ENCODE measurements around the gene KLHL40. TPM values are rescaled to one million over a fixed set of nuclear protein-coding genes. Genes with fewer than 3 reads are reported as not detected.

Gene KLHL40
- total RNA-seq, 4 donors from 2014 or later: not detected

DNA sequence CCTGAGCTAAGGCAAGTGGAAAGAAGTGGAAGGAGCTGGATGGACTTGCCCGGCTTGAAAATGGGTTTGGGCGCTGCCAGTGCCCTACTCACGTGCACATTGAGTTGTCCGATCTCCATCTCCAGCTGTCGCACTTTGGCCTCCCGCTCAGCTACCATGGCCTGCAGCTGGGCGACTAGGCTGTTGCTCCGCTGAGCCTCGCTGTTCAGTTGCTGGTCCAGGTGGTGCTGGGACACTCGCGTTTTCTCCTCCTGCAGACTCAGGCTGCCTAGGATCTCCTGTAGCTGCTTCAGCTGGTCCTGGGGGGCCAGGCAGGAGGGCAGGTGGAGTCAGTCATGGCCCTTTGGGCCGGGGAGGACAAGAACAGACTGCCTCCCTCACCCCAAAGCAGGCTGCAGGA, 50.3 kb downstream of the KLHL40 start:
- peak in 1 of 2 donors; percentile 65 for DNase-seq (ENCODE audit: low spot score in 2 of 2)

DNA sequence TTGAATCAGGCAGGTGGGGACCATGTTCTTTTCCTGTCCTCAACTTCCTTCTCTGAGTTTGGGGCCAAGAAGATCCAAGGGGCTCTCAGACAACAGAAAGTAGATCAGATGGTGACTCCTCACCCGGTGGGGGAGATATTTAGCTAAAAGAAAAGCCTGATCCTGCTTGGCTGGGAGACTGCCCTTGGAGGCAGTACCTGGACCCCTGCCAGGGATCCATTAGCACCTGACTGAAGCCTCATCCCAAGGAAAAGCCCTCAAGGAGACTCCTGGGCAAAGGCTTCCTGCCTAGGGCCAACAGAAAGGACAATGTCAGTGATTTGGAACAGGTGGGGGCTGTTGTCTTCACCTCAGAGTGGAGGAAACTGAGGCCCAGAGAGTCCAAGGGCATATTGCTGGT, 50.7 kb downstream of the KLHL40 start:
- Histone ChIP-seq H3K27me3 (no peaks in the 10 kb centered on the region), H3K9me3 (no peaks in the 10 kb centered on the region), H3K4me1 (peaks cover 10% of the 10 kb centered on the region), H3K4me3 (no peak overlapping the region), H3K36me3 (no peaks in the 10 kb centered on the region), H3K27ac (no peak overlapping the region)
- TF ChIP-seq, protein P1, sequence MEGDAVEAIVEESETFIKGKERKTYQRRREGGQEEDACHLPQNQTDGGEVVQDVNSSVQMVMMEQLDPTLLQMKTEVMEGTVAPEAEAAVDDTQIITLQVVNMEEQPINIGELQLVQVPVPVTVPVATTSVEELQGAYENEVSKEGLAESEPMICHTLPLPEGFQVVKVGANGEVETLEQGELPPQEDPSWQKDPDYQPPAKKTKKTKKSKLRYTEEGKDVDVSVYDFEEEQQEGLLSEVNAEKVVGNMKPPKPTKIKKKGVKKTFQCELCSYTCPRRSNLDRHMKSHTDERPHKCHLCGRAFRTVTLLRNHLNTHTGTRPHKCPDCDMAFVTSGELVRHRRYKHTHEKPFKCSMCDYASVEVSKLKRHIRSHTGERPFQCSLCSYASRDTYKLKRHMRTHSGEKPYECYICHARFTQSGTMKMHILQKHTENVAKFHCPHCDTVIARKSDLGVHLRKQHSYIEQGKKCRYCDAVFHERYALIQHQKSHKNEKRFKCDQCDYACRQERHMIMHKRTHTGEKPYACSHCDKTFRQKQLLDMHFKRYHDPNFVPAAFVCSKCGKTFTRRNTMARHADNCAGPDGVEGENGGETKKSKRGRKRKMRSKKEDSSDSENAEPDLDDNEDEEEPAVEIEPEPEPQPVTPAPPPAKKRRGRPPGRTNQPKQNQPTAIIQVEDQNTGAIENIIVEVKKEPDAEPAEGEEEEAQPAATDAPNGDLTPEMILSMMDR (IDR thresholded peaks at IDR 0.05): no peak
- TF ChIP-seq EP300 (IDR thresholded peaks at IDR 0.05) (no peak), POLR2A (IDR thresholded peaks at IDR 0.05) (no peak), POLR2AphosphoS5 (IDR thresholded peaks at IDR 0.05) (no peak)
- DNase-seq (ENCODE audit: low spot score in 2 of 2): peak in 1 of 2 donors; percentile 52
- 65% methylated on average over 1 of the region's 1 CpG for WGBS

More for the DNA sequence above, 50.3 kb downstream of the KLHL40 start:
- H3K9me3 ChIP-seq: no peaks in the 10 kb centered on the region
- H3K4me1 ChIP-seq: peaks cover 10% of the 10 kb centered on the region
- H3K4me3 ChIP-seq: no peak overlapping the region
- WGBS: 94% methylated on average over 11 of the region's 12 CpGs
- no peaks in the 10 kb centered on the region for H3K36me3 ChIP-seq
- TF ChIP-seq POLR2AphosphoS5 (IDR thresholded peaks at IDR 0.05): no peak
- TF ChIP-seq EP300 (IDR thresholded peaks at IDR 0.05): no peak
- no peak for TF ChIP-seq POLR2A (IDR thresholded peaks at IDR 0.05)
- TF ChIP-seq, protein P1 (IDR thresholded peaks at IDR 0.05): no peak
- H3K27ac ChIP-seq: no peak overlapping the region
- no peaks in the 10 kb centered on the region for H3K27me3 ChIP-seq

DNA sequence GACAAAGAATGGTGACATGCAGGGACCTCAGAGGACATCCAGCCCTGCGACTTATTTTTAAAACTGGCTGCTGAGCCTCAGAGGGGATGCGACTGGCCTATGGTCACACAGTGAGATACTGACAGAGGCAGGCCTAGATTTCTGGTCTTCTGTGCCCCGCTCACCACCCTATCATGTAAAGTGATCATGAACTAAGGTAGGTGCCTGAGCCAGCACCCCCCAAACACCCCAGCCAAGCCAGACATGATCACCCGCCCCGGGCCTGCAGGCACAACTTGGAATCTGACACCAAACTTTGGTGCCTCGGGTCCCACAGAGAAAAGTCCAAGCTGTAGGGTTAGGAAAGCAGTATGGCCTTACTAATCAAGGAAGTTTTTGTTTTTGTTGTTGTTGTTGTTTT, 51.2 kb downstream of the KLHL40 start:
- peak in 1 of 2 donors; percentile 62 for DNase-seq (ENCODE audit: low spot score in 2 of 2)

DNA sequence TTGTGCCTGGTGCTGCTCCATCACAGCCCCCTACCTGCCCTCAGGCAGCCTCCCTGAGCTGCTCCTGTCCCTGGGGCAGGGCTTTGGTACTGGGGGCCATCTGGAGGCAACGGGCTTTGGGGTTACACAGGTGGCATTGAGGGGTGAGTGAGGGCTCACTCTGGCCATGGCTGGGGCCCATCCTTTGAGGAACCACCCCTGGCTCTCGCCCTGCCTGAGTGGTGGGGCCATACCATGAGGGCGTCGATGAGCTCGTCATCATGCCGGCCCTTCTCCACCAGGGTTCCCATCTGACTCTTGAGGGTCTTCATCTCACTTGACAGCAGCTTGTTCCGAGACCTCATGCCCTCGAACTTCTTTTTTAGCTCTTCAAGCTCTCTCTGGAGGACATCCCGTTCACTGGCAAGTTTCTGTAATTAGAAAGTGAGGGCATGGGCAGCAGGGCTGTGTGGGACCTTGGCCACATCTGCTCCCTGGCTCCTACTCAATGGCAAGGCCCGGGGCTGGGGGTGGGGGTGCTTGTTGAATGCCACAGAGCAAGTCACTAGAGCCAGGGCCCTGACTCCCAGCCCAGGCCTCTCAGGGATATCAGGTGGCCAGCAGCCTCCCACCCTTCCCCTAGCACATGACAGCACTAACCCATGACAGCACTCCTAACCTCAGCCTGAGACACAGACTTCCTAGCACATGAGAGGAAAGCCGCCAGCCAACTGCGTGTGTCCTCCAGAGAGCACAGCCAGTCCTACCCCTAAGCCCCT, 54.2 kb downstream of the KLHL40 start:
- no peaks in the 10 kb centered on the region for H3K9me3 ChIP-seq
- no peak overlapping the region for H3K4me3 ChIP-seq
- H3K36me3 ChIP-seq: no peaks in the 10 kb centered on the region
- peaks cover 10% of the 10 kb centered on the region for H3K4me1 ChIP-seq
- H3K27me3 ChIP-seq: no peaks in the 10 kb centered on the region
- TF ChIP-seq EP300 (IDR thresholded peaks at IDR 0.05) (no peak), POLR2AphosphoS5 (IDR thresholded peaks at IDR 0.05) (no peak), POLR2A (IDR thresholded peaks at IDR 0.05) (no peak)
- TF ChIP-seq, protein P1 (IDR thresholded peaks at IDR 0.05): no peak
- H3K27ac ChIP-seq: peak overlapping the region; percentile 38
- 80% methylated on average over 12 of the region's 12 CpGs for WGBS
- peak in 1 of 2 donors; percentile 80 for DNase-seq (ENCODE audit: low spot score in 2 of 2)

More for the DNA sequence above, 51.2 kb downstream of the KLHL40 start:
- Histone ChIP-seq H3K4me3 (no peak overlapping the region), H3K9me3 (no peaks in the 10 kb centered on the region), H3K36me3 (no peaks in the 10 kb centered on the region), H3K27ac (no peak overlapping the region), H3K4me1 (peaks cover 10% of the 10 kb centered on the region), H3K27me3 (no peaks in the 10 kb centered on the region)
- 92% methylated on average over 6 of the region's 6 CpGs for WGBS
- TF ChIP-seq POLR2A (IDR thresholded peaks at IDR 0.05) (no peak), POLR2AphosphoS5 (IDR thresholded peaks at IDR 0.05) (no peak), EP300 (IDR thresholded peaks at IDR 0.05) (no peak)
- TF ChIP-seq, protein P1 (IDR thresholded peaks at IDR 0.05): no peak

DNA sequence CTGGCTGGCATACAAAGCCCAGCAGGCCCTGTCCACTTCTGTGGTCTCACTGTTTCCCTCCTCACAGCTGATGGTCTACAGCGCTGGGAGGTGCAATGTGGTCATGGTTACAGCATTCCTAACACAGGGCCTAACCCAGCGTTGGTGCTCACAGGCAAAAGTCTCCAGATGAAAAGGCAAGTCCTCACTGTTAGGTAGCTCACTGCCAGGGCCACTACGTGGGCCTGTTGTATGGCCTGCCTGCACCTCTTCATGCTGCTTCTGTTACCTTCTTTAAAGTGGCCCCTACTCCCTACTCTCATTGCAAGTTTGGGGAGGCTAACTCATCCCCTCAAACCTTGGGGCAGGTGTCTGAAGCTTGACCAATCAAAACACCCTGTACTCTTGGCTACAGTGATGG, 56.5 kb downstream of the KLHL40 start:
- TF ChIP-seq POLR2AphosphoS5 (IDR thresholded peaks at IDR 0.05) (no peak), EP300 (IDR thresholded peaks at IDR 0.05) (no peak), POLR2A (IDR thresholded peaks at IDR 0.05) (no peak)
- TF ChIP-seq, protein P1 (IDR thresholded peaks at IDR 0.05): no peak
- Histone ChIP-seq H3K36me3 (no peaks in the 10 kb centered on the region), H3K27me3 (no peaks in the 10 kb centered on the region), H3K27ac (no peak overlapping the region), H3K9me3 (no peaks in the 10 kb centered on the region), H3K4me3 (no peak overlapping the region), H3K4me1 (peaks cover 27% of the 10 kb centered on the region)
- DNase-seq (ENCODE audit: low spot score in 2 of 2): peak in 1 of 2 donors; percentile 54
- WGBS: 89% methylated on average over 3 of the region's 3 CpGs

Data from suprapubic skin (tissue), 4 donors.